Pancreas (tissue), 8 donors: ENCODE results near the gene SMAP1. TPM values are rescaled to one million over a fixed set of nuclear protein-coding genes. Genes with fewer than 3 reads are reported as not detected.

Experiments used
- polyA plus RNA-seq, 2 donors: library from polyadenylated mRNA; stranded (reverse); fragments of 200-250 nt; gene quantifications; one replicate each; pipeline ENCODE4 v1.2.3, GENCODE V29; 2013
- total RNA-seq, 6 donors: library from RNA; stranded (reverse); fragmentation: NEBNext Ultra II Directional in 4 of 6; extraction: Animal tissue kit (Norgen Biotek cat#: 25700) in 4 of 6; gene quantifications; one replicate each; pipeline versions ENCODE4 v1.2.1 to v1.2.4, GENCODE V29; 2021 to 2023
- donor health status: healthy with polysubstance abuse.
- donor health status: DM: no; HTN: no; CAD: no; lungs with moderate emphysema.
- donor health status: DM: no; HTN: no; CAD: no.
- donor health status: Bipolar disorder and iron deficiency.
- donor health status: DM: yes; HTN: yes; CAD: no.
- donor health status: DM: no; HTN: no; CAD: no.
- donor health status: DM: no; HTN: no; CAD: no.
- donor health status: DM: yes; HTN: yes; CAD: no.

The SMAP1 gene
- total and polyA plus RNA-seq, 8 donors, result 11.4 to 21.2 (median 17.3) TPM

Other genes starting within 250 kb of the SMAP1 start
- 1 to 10 TPM; 2.9 to 5.5 (median 4.1) TPM for gene SDHAF4, start 101.0 kb upstream of the SMAP1 start, total RNA-seq
- 10 to 100 TPM in 1 of 2 donors, 1 to 10 TPM in 1; 9.2 to 10.2 TPM for gene SDHAF4, start 101.0 kb upstream of the SMAP1 start, polyA plus RNA-seq